ENCODE data around the gene TIMD4. TPM values are rescaled to one million over a fixed set of nuclear protein-coding genes. Genes with fewer than 3 reads are reported as not detected.

The TIMD4 gene
- total and polyA plus RNA-seq, 9 of the 15 experiments (the other 6 are each of a cell fraction or from before 2014, with no cell fraction given) = not detected

DNA sequence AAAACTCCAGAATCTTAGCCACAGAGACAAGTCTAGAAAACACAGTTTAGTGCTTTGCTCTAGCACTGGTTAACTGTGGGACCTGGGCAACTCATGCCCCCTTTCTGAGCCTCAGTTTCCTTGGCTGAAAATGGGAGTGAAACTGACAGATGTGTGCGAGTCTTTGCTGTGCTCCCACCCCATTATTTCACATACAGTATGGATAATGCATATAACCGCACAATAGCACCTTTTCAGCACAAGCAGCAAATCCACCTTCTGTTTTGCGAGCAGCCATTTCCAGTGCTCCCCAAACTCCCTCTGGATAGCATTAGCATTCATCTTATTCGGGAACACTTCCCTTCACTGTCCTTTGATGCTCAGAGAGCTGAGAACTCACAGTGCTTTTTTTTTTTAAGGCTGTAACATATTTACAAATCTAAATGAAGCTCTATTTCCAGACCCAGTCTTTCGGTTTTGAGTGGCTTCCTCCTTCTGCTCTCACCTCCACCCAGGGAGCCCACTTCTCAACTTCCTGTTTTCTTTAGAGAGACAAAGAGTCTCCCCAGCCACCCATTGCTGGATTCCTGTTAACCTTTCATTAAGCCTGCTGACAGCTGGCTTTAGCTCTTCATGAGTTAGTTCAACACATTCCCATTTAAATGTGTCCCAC, 49.2 kb downstream of the TIMD4 start:
- no peaks in the 10 kb centered on the region for H3K79me2 ChIP-seq (ENCODE audit: control insufficient read depth, insufficient read depth, low read length)
- in situ Hi-C loops (cut with MboI) (no loop called here), intact Hi-C loops (cut with micrococcal nuclease) (no loop called here)
- DNase-seq (ENCODE audit: extremely low read depth in 1 of 4, low spot score in 3 of 4) (no peak), ATAC-seq (no peak), FAIRE-seq (no peak)
- BruUV-seq (replicated peaks) = no TSS peak
- POLR2A ChIA-PET = no interaction called here
- H3K9me3 ChIP-seq (replicated peaks; ENCODE audit: control insufficient read depth, insufficient read depth, low read depth, low read length) = no peaks in the 10 kb centered on the region
- no peaks in the 10 kb centered on the region for H3K27me3 ChIP-seq (ENCODE audit: control insufficient read depth in 2 of 2, insufficient read depth in 2 of 2, low read length in 2 of 2)
- no peak overlapping the region for H3K27ac ChIP-seq (ENCODE audit: extremely low read depth, low read depth, low read length)
- H3K9me1 ChIP-seq (ENCODE audit: control insufficient read depth, insufficient read depth, low read length) = no peaks in the 10 kb centered on the region
- H3K36me3 ChIP-seq (ENCODE audit: control insufficient read depth, insufficient read depth, low read length) = no peaks in the 10 kb centered on the region
- CTCF ChIA-PET (ENCODE audit: low intra/inter-chr PET ratio) = no interaction called here
- no peak overlapping the region for H3K4me2 ChIP-seq (ENCODE audit: insufficient read depth, low read length)
- no peak overlapping the region for H2AFZ ChIP-seq (ENCODE audit: low read depth, low read length)
- 1% methylated on average over 5 of the region's 5 CpGs for WGBS (ENCODE audit: insufficient coverage, low coverage, missing lambda C conversion rate)
- no peaks in the 10 kb centered on the region for H3K4me1 ChIP-seq (replicated peaks in 1 of 2; ENCODE audit: control insufficient read depth in 2 of 2, insufficient read depth in 2 of 2, low read length in 2 of 2)
- H3K9ac ChIP-seq (ENCODE audit: insufficient read depth in 1 of 2, low read depth in 2 of 2, low read length in 2 of 2) = no peak overlapping the region
- no peak overlapping the region for H3K4me3 ChIP-seq
- TF ChIP-seq ZNF384 (IDR thresholded peaks at IDR 0.05; ENCODE audit: low read depth, low read length) (no peak), ZNF224 (CRISPR knock-in tag; IDR thresholded peaks at IDR 0.05) (no peak), ZNF3 (CRISPR knock-in tag; IDR thresholded peaks at IDR 0.05) (no peak), SMC3 (conservative IDR thresholded peaks at IDR 0.05; ENCODE audit: insufficient read depth, low read depth, low read length) (no peak), CCAR2 (IDR thresholded peaks at IDR 0.05; ENCODE audit: low read depth, low read length) (no peak), FOXM1 (IDR thresholded peaks at IDR 0.05; ENCODE audit: low read depth) (no peak), FOXM1 (CRISPR knock-in tag; IDR thresholded peaks at IDR 0.05; ENCODE audit: low read depth) (no peak), SRF (CRISPR knock-in tag; IDR thresholded peaks at IDR 0.05) (no peak), ETV1 (tag; conservative IDR thresholded peaks at IDR 0.05; ENCODE audit: low read depth) (no peak)
- TF ChIP-seq, protein P1, sequence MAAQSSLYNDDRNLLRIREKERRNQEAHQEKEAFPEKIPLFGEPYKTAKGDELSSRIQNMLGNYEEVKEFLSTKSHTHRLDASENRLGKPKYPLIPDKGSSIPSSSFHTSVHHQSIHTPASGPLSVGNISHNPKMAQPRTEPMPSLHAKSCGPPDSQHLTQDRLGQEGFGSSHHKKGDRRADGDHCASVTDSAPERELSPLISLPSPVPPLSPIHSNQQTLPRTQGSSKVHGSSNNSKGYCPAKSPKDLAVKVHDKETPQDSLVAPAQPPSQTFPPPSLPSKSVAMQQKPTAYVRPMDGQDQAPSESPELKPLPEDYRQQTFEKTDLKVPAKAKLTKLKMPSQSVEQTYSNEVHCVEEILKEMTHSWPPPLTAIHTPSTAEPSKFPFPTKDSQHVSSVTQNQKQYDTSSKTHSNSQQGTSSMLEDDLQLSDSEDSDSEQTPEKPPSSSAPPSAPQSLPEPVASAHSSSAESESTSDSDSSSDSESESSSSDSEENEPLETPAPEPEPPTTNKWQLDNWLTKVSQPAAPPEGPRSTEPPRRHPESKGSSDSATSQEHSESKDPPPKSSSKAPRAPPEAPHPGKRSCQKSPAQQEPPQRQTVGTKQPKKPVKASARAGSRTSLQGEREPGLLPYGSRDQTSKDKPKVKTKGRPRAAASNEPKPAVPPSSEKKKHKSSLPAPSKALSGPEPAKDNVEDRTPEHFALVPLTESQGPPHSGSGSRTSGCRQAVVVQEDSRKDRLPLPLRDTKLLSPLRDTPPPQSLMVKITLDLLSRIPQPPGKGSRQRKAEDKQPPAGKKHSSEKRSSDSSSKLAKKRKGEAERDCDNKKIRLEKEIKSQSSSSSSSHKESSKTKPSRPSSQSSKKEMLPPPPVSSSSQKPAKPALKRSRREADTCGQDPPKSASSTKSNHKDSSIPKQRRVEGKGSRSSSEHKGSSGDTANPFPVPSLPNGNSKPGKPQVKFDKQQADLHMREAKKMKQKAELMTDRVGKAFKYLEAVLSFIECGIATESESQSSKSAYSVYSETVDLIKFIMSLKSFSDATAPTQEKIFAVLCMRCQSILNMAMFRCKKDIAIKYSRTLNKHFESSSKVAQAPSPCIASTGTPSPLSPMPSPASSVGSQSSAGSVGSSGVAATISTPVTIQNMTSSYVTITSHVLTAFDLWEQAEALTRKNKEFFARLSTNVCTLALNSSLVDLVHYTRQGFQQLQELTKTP (IDR thresholded peaks at IDR 0.05; ENCODE audit: low read depth in 1 of 2, partially characterized antibody in 2 of 2) = no peak
- TF ChIP-seq, protein P2, sequence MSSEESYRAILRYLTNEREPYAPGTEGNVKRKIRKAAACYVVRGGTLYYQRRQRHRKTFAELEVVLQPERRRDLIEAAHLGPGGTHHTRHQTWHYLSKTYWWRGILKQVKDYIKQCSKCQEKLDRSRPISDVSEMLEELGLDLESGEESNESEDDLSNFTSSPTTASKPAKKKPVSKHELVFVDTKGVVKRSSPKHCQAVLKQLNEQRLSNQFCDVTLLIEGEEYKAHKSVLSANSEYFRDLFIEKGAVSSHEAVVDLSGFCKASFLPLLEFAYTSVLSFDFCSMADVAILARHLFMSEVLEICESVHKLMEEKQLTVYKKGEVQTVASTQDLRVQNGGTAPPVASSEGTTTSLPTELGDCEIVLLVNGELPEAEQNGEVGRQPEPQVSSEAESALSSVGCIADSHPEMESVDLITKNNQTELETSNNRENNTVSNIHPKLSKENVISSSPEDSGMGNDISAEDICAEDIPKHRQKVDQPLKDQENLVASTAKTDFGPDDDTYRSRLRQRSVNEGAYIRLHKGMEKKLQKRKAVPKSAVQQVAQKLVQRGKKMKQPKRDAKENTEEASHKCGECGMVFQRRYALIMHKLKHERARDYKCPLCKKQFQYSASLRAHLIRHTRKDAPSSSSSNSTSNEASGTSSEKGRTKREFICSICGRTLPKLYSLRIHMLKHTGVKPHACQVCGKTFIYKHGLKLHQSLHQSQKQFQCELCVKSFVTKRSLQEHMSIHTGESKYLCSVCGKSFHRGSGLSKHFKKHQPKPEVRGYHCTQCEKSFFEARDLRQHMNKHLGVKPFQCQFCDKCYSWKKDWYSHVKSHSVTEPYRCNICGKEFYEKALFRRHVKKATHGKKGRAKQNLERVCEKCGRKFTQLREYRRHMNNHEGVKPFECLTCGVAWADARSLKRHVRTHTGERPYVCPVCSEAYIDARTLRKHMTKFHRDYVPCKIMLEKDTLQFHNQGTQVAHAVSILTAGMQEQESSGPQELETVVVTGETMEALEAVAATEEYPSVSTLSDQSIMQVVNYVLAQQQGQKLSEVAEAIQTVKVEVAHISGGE (CRISPR knock-in tag; IDR thresholded peaks at IDR 0.05) = no peak
- H4K20me1 ChIP-seq (replicated peaks; ENCODE audit: control insufficient read depth, insufficient read depth, low read length) = no peaks in the 10 kb centered on the region
